H9 (cell line): ENCODE measurements around the gene PLD4. TPM values are rescaled to one million over a fixed set of nuclear protein-coding genes. Genes with fewer than 3 reads are reported as not detected.
"Not testable (repeated sequence)": the region's sequence is repeated elsewhere in the genome, so short reads cannot be mapped to it uniquely, and the experiment has no call there.

Experiments
- DNase-seq: peaks from one replicate; pipeline ENCODE4 v3.0.0-alpha.2; 2017
- H2AFZ ChIP-seq: one replicate; pipeline ENCODE4 v1.6.1; 2013; ENCODE audit warnings: mild to moderate bottlenecking, low read length, control low read depth, moderate library complexity
- H2AK5ac ChIP-seq: 2 replicates; pipeline ENCODE4 v1.6.1; 2013; ENCODE audit warnings: low read length, control low read depth, mixed read lengths; ENCODE audit not compliant: insufficient read length
- H2BK120ac ChIP-seq: one replicate; pipeline ENCODE4 v1.6.1; 2013; ENCODE audit warnings: low read depth, mild to moderate bottlenecking, low read length, control low read depth, inconsistent platforms; ENCODE audit not compliant: poor library complexity, severe bottlenecking
- H2BK12ac ChIP-seq: 2 replicates; pipeline ENCODE4 v1.6.1; 2013; ENCODE audit warnings: low read length, control low read depth, mixed read lengths, low read depth; ENCODE audit not compliant: insufficient read length
- H2BK15ac ChIP-seq: 2 replicates; pipeline ENCODE4 v1.6.1; 2013; ENCODE audit warnings: low read depth, low read length, control low read depth
- H2BK20ac ChIP-seq: one replicate; pipeline ENCODE4 v1.6.1; 2013; ENCODE audit warnings: low read depth, mild to moderate bottlenecking, low read length, control low read depth, inconsistent platforms; ENCODE audit not compliant: poor library complexity, severe bottlenecking
- H2BK5ac ChIP-seq: 2 replicates; pipeline ENCODE4 v1.6.1; 2013; ENCODE audit warnings: low read length, control low read depth, mixed read lengths; ENCODE audit not compliant: insufficient read length
- H3K14ac ChIP-seq: 2 replicates; pipeline ENCODE4 v1.6.1; 2013; ENCODE audit warnings: low read length, control low read depth; ENCODE audit not compliant: insufficient read depth
- H3K18ac ChIP-seq: 2 replicates; pipeline ENCODE4 v1.6.1; 2013; ENCODE audit warnings: low read depth, mild to moderate bottlenecking, mixed read lengths, low read length, control low read depth; ENCODE audit not compliant: insufficient read length
- H3K23ac ChIP-seq: 2 replicates; pipeline ENCODE4 v1.6.1; 2013; ENCODE audit warnings: low read length, control low read depth, mixed read lengths, low read depth; ENCODE audit not compliant: insufficient read length
- H3K23me2 ChIP-seq: 2 replicates; pipeline ENCODE4 v1.6.1; 2013; ENCODE audit warnings: low read depth, mild to moderate bottlenecking, mixed read lengths, low read length, control low read depth; ENCODE audit not compliant: insufficient read length, poor library complexity, severe bottlenecking
- H3K27ac ChIP-seq: 2 replicates; pipeline ENCODE4 v1.5.1; 2013; ENCODE audit warnings: low read length, control low read depth, mixed read lengths, low read depth; ENCODE audit not compliant: insufficient read length
- H3K27me3 ChIP-seq: 2 replicates; pipeline ENCODE4 v1.6.1; 2013; ENCODE audit warnings: low read length, control low read depth, inconsistent platforms; ENCODE audit not compliant: insufficient read depth
- H3K4ac ChIP-seq: 2 replicates; pipeline ENCODE4 v1.6.1; 2013; ENCODE audit warnings: low read depth, mild to moderate bottlenecking, control low read depth, inconsistent platforms, low read length, moderate library complexity
- H3K4me1 ChIP-seq: 2 replicates; pipeline ENCODE4 v1.6.1; 2013; ENCODE audit warnings: low read length, control low read depth, inconsistent platforms; ENCODE audit not compliant: insufficient read depth
- H3K4me2 ChIP-seq: 2 replicates; pipeline ENCODE4 v1.6.1; 2013; ENCODE audit warnings: low read length, control low read depth, mixed read lengths; ENCODE audit not compliant: insufficient read length, insufficient read depth
- H3K56ac ChIP-seq: 2 replicates; pipeline ENCODE4 v1.6.1; 2013; ENCODE audit warnings: low read depth, mild to moderate bottlenecking, mixed read lengths, low read length, control low read depth; ENCODE audit not compliant: insufficient read length
- H3K79me1 ChIP-seq: 2 replicates; pipeline ENCODE4 v1.6.1; 2013; ENCODE audit warnings: low read depth, mild to moderate bottlenecking, moderate library complexity, low read length, control low read depth, inconsistent platforms; ENCODE audit not compliant: insufficient read depth, poor library complexity, severe bottlenecking
- H3K79me2 ChIP-seq: 2 replicates; pipeline ENCODE4 v1.6.1; 2013; ENCODE audit warnings: low read length, control low read depth, inconsistent platforms; ENCODE audit not compliant: insufficient read depth
- H3K9ac ChIP-seq: 2 replicates; pipeline ENCODE4 v1.6.1; 2013; ENCODE audit warnings: low read length, control low read depth, mixed read lengths; ENCODE audit not compliant: insufficient read length; ENCODE audit errors: extremely low read depth
- H3K9me3 ChIP-seq: one replicate; pipeline ENCODE4 v1.6.1; 2013; ENCODE audit warnings: low read depth, low read length, inconsistent platforms; ENCODE audit not compliant: control insufficient read depth
- H3T11ph ChIP-seq: one replicate; pipeline ENCODE4 v1.6.1; 2013; ENCODE audit warnings: mild to moderate bottlenecking, low read length, control low read depth, inconsistent platforms
- H4K20me1 ChIP-seq: one replicate; pipeline ENCODE4 v1.6.1; 2013; ENCODE audit not compliant: control insufficient read depth, insufficient read length, insufficient read depth
- H4K5ac ChIP-seq: 2 replicates; pipeline ENCODE4 v1.6.1; 2013; ENCODE audit warnings: low read depth, mild to moderate bottlenecking, mixed read lengths, low read length, control low read depth; ENCODE audit not compliant: insufficient read length
- H4K8ac ChIP-seq: replicated peaks from 2 replicates; pipeline ENCODE4 v1.6.1; 2013; ENCODE audit warnings: low read length, control low read depth, mixed read lengths, low read depth; ENCODE audit not compliant: insufficient read length
- H4K91ac ChIP-seq: 2 replicates; pipeline ENCODE4 v1.6.1; 2013; ENCODE audit warnings: low read depth, mild to moderate bottlenecking, moderate library complexity, mixed read lengths, low read length, control low read depth; ENCODE audit not compliant: insufficient read length
- H3K27ac Mint-ChIP-seq, 3 experiments: 2 replicates in 2 of 3; 3 replicates in 1 of 3; pipeline ENCODE4 v1.8.0; 2020 to 2021; ENCODE audit warnings: mixed read lengths in 3 of 3, mild to moderate bottlenecking in 1 of 3, moderate library complexity in 1 of 3
- H3K27me3 Mint-ChIP-seq: 2 replicates; pipeline ENCODE4 v1.8.0; 2021; ENCODE audit warnings: low read depth, mild to moderate bottlenecking, moderate library complexity, mixed read lengths
- H3K36me3 Mint-ChIP-seq, 3 experiments: 2 replicates in 2 of 3; 3 replicates in 1 of 3; pipeline ENCODE4 v1.8.0; 2020 to 2021; ENCODE audit warnings: low read depth in 3 of 3, mixed read lengths in 3 of 3; ENCODE audit not compliant: insufficient read depth in 1 of 3
- H3K4me1 Mint-ChIP-seq, 2 experiments: 2 replicates each; pipeline ENCODE4 v1.8.0; 2020; ENCODE audit warnings: mixed read lengths in 2 of 2
- H3K4me3 Mint-ChIP-seq, 2 experiments: 2 replicates in 1 of 2; 3 replicates in 1 of 2; pipeline ENCODE4 v1.8.0; 2020 to 2021; ENCODE audit warnings: mild to moderate bottlenecking in 2 of 2, mixed read lengths in 2 of 2, moderate library complexity in 1 of 2
- H3K9me3 Mint-ChIP-seq, 2 experiments: 2 replicates in 1 of 2; 3 replicates in 1 of 2; pipeline ENCODE4 v1.8.0; 2020; ENCODE audit warnings: mild to moderate bottlenecking in 2 of 2, mixed read lengths in 2 of 2, moderate library complexity in 1 of 2
- CTCF ChIP-seq: fragments of 200-600 bp; sonication (generic); conservative IDR thresholded peaks from 3 replicates; pipeline ENCODE4 v1.8.0; 2021; ENCODE audit warnings: antibody characterized with exemption, mild to moderate bottlenecking
- WGBS: extraction: QIAGEN DNeasy Blood & Tissue Kit; methylation state at CpG from one replicate; pipeline ENCODE4 v1.1.7; 2013; ENCODE audit warnings: missing lambda C conversion rate, low lambda C conversion rate, mixed read lengths; ENCODE audit not compliant: insufficient read length; ENCODE audit errors: extremely low coverage; 5-methylcytosine and 5-hydroxymethylcytosine counted together
- total RNA-seq: library from RNA; stranded (reverse); gene quantifications from 2 replicates; pipeline ENCODE4 v1.2.1, GENCODE V29; 2021

PLD4 gene
- total RNA-seq, 1 experiment from 2014 or later: not detected

GRCh38 chr14:104917993-104918392, 6.7 kb upstream of the PLD4 start:
- Mint-ChIP-seq H3K27me3 (peaks cover 42% of the 10 kb centered on the region), H3K27ac (no peak overlapping the region), H3K36me3 (no peaks in the 10 kb centered on the region; a peak in 1 of 7 replicates), H3K4me3 (no peak overlapping the region), H3K4me1 (peaks cover 0 to 3% of the 10 kb centered on the region in 2 experiments; a peak in 1 of 4 replicates), H3K9me3 (no peaks in the 10 kb centered on the region; a peak in 1 of 5 replicates)
- TF ChIP-seq CTCF: no peak
- H3K18ac ChIP-seq: no peak overlapping the region
- H3K27me3 ChIP-seq: no peaks in the 10 kb centered on the region
- H4K91ac ChIP-seq: no peak overlapping the region
- no peak overlapping the region for H2BK120ac ChIP-seq
- no peaks in the 10 kb centered on the region for H3K9me3 ChIP-seq
- H3K79me2 ChIP-seq: no peaks in the 10 kb centered on the region
- no peak for DNase-seq
- H4K8ac ChIP-seq: no peak overlapping the region
- H2BK12ac ChIP-seq: no peak overlapping the region
- no peak overlapping the region for H4K5ac ChIP-seq
- no peak overlapping the region for H2BK20ac ChIP-seq
- no peaks in the 10 kb centered on the region for H3K23me2 ChIP-seq
- H3K14ac ChIP-seq: no peak overlapping the region
- H2AFZ ChIP-seq: no peak overlapping the region
- no peak overlapping the region for H2AK5ac ChIP-seq
- H3K23ac ChIP-seq: no peak overlapping the region
- H3K79me1 ChIP-seq: no peaks in the 10 kb centered on the region
- H3K4me2 ChIP-seq: no peak overlapping the region
- H3K9ac ChIP-seq: no peak overlapping the region
- no peak overlapping the region for H3K4ac ChIP-seq
- no peak overlapping the region for H2BK15ac ChIP-seq
- no peak overlapping the region for H2BK5ac ChIP-seq
- H4K20me1 ChIP-seq: no peaks in the 10 kb centered on the region
- no peak overlapping the region for H3K27ac ChIP-seq
- no peaks in the 10 kb centered on the region for H3K4me1 ChIP-seq
- no peak overlapping the region for H3T11ph ChIP-seq
- H3K56ac ChIP-seq: no peak overlapping the region
- WGBS: no CpG with 5 or more reads among the region's 4 CpGs

- not testable (repeated sequence) for H2AFZ ChIP-seq, H3T11ph ChIP-seq, H3K4me1 Mint-ChIP-seq, H2BK15ac ChIP-seq, H3K79me2 ChIP-seq, H3K9me3 Mint-ChIP-seq, H2BK120ac ChIP-seq, H3K4ac ChIP-seq, H3K27ac Mint-ChIP-seq, H2BK12ac ChIP-seq, H3K18ac ChIP-seq, H3K23me2 ChIP-seq, H3K4me3 Mint-ChIP-seq, H3K56ac ChIP-seq, H2BK5ac ChIP-seq, H3K27me3 ChIP-seq, H2BK20ac ChIP-seq, H3K36me3 Mint-ChIP-seq, H3K14ac ChIP-seq, H3K4me1 ChIP-seq, H3K27ac ChIP-seq, H4K8ac ChIP-seq, H3K79me1 ChIP-seq, H4K20me1 ChIP-seq, H3K9me3 ChIP-seq, H4K91ac ChIP-seq, H3K4me2 ChIP-seq, H2AK5ac ChIP-seq, DNase-seq, H3K9ac ChIP-seq, H4K5ac ChIP-seq, H3K23ac ChIP-seq
- no CpG with 5 or more reads among the region's 12 CpGs for WGBS
- H3K27me3 Mint-ChIP-seq: peaks cover 30% of the 10 kb centered on the region
Observed at GRCh38 chr14:104919152-104919992, 5.3 kb upstream of the PLD4 start.
